Suprapubic skin (tissue), 4 donors: Measurements from ENCODE around the gene LTN1.

Source experiments
- CTCF ChIP-seq, 2 donors: fragments of 200-600 bp in 1 of 2; fragments of 450-650 bp in 1 of 2; sonication (generic) in 1 of 2; IDR thresholded peaks; one replicate each; pipeline ENCODE4 v1.5.1; 2016 to 2019; ENCODE audit warnings: antibody characterized with exemption in 2 of 2, mild to moderate bottlenecking in 1 of 2, moderate library complexity in 1 of 2
- POLR2A ChIP-seq, 2 donors: fragments of 450-650 bp; IDR thresholded peaks; one replicate each; pipeline ENCODE4 v1.6.1; 2017; ENCODE audit warnings: antibody characterized with exemption in 2 of 2, mild to moderate bottlenecking in 2 of 2, moderate library complexity in 2 of 2
- POLR2AphosphoS5 ChIP-seq, 3 donors: sonication (generic); formaldehyde crosslinking; IDR thresholded peaks; one replicate each; pipeline ENCODE4 v1.6.1; 2017; ENCODE audit warnings: antibody characterized with exemption in 3 of 3

DNA sequence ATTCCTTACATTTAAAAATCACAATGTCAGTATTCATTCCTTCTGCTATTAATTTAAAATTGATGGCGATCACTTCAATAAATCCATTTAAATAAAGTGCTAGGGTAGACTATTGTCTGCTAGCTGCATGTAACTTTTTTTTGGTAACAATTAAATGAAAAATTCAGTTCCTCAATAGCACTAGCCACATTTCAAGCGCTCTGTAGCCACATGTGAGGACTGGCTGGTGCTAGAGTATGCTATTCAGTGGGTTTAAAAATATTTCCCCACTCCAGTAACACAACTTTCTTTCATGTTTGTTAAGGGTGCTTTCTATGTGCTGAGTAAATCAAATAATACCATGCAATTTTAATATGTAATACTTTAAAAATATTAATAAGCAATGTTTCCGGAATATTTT lies 108.2 kb downstream of the LTN1 start:
- TF ChIP-seq POLR2A (IDR thresholded peaks at IDR 0.05) (no peak), CTCF (IDR thresholded peaks at IDR 0.05) (no peak), POLR2AphosphoS5 (IDR thresholded peaks at IDR 0.05) (no peak)
